LNCAP (cell line): Measurements from ENCODE around the gene AIP.

Experiments used
- TF ChIP-seq, protein P1 (sequence below): fragments of 450-650 bp; IDR thresholded peaks from 2 replicates; pipeline ENCODE4 v1.5.1; 2017; ENCODE audit warnings: mild to moderate bottlenecking

Gene AIP

DNA sequence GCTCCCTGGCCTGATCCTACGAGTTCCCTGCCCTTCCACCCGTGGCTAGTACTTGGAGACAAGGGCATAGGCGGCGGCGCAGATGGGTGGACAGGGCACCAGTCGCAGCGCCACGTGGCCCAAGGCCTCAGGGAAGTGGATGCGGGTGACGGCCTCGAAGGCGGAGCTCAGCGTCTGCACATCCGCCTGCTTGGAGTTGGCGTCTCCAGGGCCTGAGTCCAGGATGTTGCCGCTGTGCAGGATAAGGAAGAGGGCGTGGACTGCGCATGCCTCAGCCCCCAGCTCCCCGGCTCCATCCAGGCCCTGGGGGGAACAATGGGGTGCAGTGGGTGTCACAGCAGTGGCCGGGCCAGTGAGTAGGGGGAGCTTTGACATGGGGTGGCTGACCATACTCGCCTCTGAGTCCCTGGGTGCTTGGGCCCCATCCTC lies 15.7 kb downstream of the AIP start:
- TF ChIP-seq, protein P1, sequence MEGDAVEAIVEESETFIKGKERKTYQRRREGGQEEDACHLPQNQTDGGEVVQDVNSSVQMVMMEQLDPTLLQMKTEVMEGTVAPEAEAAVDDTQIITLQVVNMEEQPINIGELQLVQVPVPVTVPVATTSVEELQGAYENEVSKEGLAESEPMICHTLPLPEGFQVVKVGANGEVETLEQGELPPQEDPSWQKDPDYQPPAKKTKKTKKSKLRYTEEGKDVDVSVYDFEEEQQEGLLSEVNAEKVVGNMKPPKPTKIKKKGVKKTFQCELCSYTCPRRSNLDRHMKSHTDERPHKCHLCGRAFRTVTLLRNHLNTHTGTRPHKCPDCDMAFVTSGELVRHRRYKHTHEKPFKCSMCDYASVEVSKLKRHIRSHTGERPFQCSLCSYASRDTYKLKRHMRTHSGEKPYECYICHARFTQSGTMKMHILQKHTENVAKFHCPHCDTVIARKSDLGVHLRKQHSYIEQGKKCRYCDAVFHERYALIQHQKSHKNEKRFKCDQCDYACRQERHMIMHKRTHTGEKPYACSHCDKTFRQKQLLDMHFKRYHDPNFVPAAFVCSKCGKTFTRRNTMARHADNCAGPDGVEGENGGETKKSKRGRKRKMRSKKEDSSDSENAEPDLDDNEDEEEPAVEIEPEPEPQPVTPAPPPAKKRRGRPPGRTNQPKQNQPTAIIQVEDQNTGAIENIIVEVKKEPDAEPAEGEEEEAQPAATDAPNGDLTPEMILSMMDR = no peak

DNA sequence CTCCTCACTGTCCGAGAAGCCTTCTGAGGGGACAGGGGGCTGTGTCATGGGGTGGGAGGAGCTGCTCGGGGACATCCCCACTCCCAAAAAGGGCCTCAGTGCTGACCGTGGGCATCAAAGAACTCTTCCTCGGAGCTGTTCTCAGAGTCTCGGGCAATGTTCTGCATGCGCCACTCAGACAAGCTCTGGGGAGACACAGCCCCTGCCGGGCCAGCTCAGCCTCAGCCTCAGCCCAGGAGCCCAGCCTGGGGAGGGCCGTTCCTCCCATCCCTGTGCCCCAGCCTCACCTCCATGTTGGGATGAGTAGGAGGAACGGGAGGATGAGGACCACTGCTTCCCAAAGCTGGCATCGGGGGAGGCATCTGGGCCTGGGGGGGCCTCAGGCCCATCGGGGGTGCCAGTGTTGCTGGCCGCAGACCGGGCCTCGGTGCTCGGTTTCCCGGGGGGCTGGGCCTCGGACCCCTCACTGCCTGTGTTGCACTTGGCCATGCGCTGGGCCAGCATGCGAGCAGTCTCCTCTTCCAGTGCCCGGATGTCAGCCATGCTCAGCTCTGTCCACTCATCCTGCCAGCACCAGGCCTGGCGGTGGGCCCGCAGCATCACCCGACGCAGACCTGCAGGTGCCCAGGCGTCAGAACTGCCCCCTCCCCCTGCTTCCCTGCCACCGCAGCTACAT lies 17.1 kb downstream of the AIP start:
- TF ChIP-seq, protein P1 = no peak

GRCh38 chr11:67500484-67500821 lies 17.6 kb downstream of the AIP start:
- TF ChIP-seq, protein P1 = no peak

GRCh38 chr11:67500831-67501715 lies 18.2 kb downstream of the AIP start:
- TF ChIP-seq, protein P1 = no peak

GRCh38 chr11:67501854-67502253 lies 19.0 kb downstream of the AIP start:
- TF ChIP-seq, protein P1 = no peak

GRCh38 chr11:67502328-67502979 lies 19.6 kb downstream of the AIP start:
- TF ChIP-seq, protein P1 = no peak

GRCh38 chr11:67503119-67504004 lies 20.5 kb downstream of the AIP start:
- TF ChIP-seq, protein P1 = no peak
